ENCODE results near the gene ALG10.

- TF ChIP-seq CTCF (IDR thresholded peaks at IDR 0.05; ENCODE audit: low read depth, low read length) (no peak), EZH2phosphoT487 (IDR thresholded peaks at IDR 0.05; ENCODE audit: low read depth) (no peak)
Measured at GRCh38 chr12:34021071-34021470, 1.2 kb upstream of the ALG10 start.
